Esophagus muscularis mucosa (tissue), 4 donors: ENCODE measurements around the gene REEP5.

Experiments used
- EP300 ChIP-seq: sonication (generic); formaldehyde crosslinking; IDR thresholded peaks from one replicate; pipeline ENCODE4 v1.6.1; 2017; ENCODE audit warnings: antibody characterized with exemption
- POLR2A ChIP-seq: fragments of 450-650 bp; IDR thresholded peaks from one replicate; pipeline ENCODE4 v1.6.1; 2017; ENCODE audit warnings: antibody characterized with exemption, moderate library complexity, mild to moderate bottlenecking, low read depth
- POLR2AphosphoS5 ChIP-seq, 2 donors: sonication (generic); formaldehyde crosslinking; IDR thresholded peaks; one replicate each; pipeline ENCODE4 v1.6.1; 2017; ENCODE audit warnings: antibody characterized with exemption in 2 of 2
- TF ChIP-seq, protein P1 (sequence below), 3 experiments: fragments of 200-600 bp in 2 of 3; fragments of 450-650 bp in 1 of 3; sonication (generic) in 2 of 3; IDR thresholded peaks; one replicate each; pipeline ENCODE4 v1.5.1; 2017 to 2019; ENCODE audit warnings: antibody characterized with exemption in 3 of 3, mild to moderate bottlenecking in 2 of 3, moderate library complexity in 1 of 3

DNA sequence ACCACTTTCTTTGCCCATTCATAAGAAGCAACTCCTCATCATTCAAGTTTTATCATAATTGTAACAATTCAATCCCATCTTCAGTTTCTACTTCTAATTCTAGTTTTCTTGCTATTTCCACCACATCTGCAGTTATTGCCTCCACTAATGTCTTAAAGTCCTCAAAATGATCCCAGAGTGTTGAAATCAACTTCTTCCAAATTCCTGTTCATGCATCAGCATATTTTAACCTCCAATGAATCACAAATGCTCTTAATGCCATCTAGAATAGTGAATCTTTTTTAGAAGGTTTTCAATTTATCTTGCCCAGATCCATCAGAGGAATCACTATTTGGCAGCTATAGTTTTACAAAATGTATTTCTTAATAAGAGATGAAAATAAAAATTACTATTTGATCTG is 64.2 kb downstream of the REEP5 start:
- TF ChIP-seq, protein P1, sequence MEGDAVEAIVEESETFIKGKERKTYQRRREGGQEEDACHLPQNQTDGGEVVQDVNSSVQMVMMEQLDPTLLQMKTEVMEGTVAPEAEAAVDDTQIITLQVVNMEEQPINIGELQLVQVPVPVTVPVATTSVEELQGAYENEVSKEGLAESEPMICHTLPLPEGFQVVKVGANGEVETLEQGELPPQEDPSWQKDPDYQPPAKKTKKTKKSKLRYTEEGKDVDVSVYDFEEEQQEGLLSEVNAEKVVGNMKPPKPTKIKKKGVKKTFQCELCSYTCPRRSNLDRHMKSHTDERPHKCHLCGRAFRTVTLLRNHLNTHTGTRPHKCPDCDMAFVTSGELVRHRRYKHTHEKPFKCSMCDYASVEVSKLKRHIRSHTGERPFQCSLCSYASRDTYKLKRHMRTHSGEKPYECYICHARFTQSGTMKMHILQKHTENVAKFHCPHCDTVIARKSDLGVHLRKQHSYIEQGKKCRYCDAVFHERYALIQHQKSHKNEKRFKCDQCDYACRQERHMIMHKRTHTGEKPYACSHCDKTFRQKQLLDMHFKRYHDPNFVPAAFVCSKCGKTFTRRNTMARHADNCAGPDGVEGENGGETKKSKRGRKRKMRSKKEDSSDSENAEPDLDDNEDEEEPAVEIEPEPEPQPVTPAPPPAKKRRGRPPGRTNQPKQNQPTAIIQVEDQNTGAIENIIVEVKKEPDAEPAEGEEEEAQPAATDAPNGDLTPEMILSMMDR (IDR thresholded peaks at IDR 0.05) = no peak
- TF ChIP-seq POLR2A = no peak
- no peak for TF ChIP-seq POLR2AphosphoS5 (IDR thresholded peaks at IDR 0.05)
- no peak for TF ChIP-seq EP300
